K562 (cell line): Measurements from ENCODE around the gene C10orf90. TPM values are rescaled to one million over a fixed set of nuclear protein-coding genes. Genes with fewer than 3 reads are reported as not detected.

Experiments
- polyA plus RNA-seq, 8 experiments: library from polyadenylated mRNA; depleted of rRNA in 4 of 8; stranded (reverse) in 5 of 8; unstranded in 3 of 8; fragments of >200 nt; fragmentation: Nextera tagmentation in 2 of 8; fragmentation: Illumina TruSeq in 1 of 8; extraction: Ambion mirVana in 2 of 8; extraction: Trizol in 1 of 8; gene quantifications; 2 replicates each; pipeline versions ENCODE4 v1.2.1 to v1.2.3, GENCODE V29; 2011 to 2014; ENCODE audit warnings: inconsistent platforms in 1 of 8, missing spikeins in 1 of 8
- total RNA-seq, 7 experiments: library from RNA; depleted of rRNA in 6 of 7; stranded (reverse); fragments of >200 nt in 6 of 7; fragmentation: Illumina TruSeq in 2 of 7; extraction: Trizol in 2 of 7; gene quantifications; 2 replicates each; pipeline versions ENCODE4 v1.2.1 to v1.2.3, GENCODE V29; 2011 to 2021; ENCODE audit warnings: low replicate concordance in 1 of 7
- TF ChIP-seq, protein P1 (sequence below): fragments of 200-600 bp; sonication (generic); IDR thresholded peaks from one replicate; pipeline ENCODE4 v1.6.1; 2012; ENCODE audit warnings: mild to moderate bottlenecking, low read depth, low read length, inconsistent platforms

C10orf90 gene
- total and polyA plus RNA-seq, 9 of the 15 experiments (the other 6 are each of a cell fraction or from before 2014, with no cell fraction given): not detected

- TF ChIP-seq, protein P1, sequence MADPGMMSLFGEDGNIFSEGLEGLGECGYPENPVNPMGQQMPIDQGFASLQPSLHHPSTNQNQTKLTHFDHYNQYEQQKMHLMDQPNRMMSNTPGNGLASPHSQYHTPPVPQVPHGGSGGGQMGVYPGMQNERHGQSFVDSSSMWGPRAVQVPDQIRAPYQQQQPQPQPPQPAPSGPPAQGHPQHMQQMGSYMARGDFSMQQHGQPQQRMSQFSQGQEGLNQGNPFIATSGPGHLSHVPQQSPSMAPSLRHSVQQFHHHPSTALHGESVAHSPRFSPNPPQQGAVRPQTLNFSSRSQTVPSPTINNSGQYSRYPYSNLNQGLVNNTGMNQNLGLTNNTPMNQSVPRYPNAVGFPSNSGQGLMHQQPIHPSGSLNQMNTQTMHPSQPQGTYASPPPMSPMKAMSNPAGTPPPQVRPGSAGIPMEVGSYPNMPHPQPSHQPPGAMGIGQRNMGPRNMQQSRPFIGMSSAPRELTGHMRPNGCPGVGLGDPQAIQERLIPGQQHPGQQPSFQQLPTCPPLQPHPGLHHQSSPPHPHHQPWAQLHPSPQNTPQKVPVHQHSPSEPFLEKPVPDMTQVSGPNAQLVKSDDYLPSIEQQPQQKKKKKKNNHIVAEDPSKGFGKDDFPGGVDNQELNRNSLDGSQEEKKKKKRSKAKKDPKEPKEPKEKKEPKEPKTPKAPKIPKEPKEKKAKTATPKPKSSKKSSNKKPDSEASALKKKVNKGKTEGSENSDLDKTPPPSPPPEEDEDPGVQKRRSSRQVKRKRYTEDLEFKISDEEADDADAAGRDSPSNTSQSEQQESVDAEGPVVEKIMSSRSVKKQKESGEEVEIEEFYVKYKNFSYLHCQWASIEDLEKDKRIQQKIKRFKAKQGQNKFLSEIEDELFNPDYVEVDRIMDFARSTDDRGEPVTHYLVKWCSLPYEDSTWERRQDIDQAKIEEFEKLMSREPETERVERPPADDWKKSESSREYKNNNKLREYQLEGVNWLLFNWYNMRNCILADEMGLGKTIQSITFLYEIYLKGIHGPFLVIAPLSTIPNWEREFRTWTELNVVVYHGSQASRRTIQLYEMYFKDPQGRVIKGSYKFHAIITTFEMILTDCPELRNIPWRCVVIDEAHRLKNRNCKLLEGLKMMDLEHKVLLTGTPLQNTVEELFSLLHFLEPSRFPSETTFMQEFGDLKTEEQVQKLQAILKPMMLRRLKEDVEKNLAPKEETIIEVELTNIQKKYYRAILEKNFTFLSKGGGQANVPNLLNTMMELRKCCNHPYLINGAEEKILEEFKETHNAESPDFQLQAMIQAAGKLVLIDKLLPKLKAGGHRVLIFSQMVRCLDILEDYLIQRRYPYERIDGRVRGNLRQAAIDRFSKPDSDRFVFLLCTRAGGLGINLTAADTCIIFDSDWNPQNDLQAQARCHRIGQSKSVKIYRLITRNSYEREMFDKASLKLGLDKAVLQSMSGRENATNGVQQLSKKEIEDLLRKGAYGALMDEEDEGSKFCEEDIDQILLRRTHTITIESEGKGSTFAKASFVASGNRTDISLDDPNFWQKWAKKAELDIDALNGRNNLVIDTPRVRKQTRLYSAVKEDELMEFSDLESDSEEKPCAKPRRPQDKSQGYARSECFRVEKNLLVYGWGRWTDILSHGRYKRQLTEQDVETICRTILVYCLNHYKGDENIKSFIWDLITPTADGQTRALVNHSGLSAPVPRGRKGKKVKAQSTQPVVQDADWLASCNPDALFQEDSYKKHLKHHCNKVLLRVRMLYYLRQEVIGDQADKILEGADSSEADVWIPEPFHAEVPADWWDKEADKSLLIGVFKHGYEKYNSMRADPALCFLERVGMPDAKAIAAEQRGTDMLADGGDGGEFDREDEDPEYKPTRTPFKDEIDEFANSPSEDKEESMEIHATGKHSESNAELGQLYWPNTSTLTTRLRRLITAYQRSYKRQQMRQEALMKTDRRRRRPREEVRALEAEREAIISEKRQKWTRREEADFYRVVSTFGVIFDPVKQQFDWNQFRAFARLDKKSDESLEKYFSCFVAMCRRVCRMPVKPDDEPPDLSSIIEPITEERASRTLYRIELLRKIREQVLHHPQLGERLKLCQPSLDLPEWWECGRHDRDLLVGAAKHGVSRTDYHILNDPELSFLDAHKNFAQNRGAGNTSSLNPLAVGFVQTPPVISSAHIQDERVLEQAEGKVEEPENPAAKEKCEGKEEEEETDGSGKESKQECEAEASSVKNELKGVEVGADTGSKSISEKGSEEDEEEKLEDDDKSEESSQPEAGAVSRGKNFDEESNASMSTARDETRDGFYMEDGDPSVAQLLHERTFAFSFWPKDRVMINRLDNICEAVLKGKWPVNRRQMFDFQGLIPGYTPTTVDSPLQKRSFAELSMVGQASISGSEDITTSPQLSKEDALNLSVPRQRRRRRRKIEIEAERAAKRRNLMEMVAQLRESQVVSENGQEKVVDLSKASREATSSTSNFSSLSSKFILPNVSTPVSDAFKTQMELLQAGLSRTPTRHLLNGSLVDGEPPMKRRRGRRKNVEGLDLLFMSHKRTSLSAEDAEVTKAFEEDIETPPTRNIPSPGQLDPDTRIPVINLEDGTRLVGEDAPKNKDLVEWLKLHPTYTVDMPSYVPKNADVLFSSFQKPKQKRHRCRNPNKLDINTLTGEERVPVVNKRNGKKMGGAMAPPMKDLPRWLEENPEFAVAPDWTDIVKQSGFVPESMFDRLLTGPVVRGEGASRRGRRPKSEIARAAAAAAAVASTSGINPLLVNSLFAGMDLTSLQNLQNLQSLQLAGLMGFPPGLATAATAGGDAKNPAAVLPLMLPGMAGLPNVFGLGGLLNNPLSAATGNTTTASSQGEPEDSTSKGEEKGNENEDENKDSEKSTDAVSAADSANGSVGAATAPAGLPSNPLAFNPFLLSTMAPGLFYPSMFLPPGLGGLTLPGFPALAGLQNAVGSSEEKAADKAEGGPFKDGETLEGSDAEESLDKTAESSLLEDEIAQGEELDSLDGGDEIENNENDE: no peak
Measured at GRCh38 chr10:126402721-126403695, 267.5 kb downstream of the C10orf90 start (continued).
